Measurements from ENCODE around the gene TESPA1. TPM values are rescaled to one million over a fixed set of nuclear protein-coding genes. Genes with fewer than 3 reads are reported as not detected.

TESPA1 gene
- total RNA-seq, 1 experiment from 2014 or later: not detected

DNA sequence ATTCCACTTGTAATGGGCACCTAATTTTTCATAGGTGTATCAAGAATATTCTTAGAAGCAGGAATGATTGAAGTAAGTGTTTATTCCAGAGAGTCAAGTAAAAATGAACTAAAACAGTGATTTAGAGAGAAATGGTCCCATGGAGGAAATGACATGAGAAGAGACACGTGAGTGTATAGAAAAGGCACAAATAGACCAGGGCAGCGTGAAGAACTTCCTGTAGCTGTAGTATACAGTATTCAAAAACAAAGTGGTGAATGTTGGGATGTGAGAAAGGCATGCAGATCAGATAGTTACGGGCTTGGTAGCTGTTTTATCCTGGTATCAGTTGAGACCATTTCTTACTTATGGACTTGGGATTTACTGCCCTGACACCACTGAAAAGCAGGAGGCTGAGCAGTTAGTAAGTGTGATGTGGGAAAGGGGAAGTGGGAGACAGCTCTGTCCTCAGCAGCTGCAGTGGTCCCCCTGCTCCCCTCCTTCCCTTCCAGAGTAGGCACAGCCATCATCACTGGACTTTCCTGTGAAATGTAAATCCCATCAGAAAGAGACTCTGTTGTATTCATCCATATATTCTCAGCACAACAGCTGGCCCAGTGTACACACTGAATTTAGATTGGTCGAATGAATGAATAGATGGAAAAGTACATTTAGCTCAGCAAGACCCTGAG, 16.8 kb upstream of the TESPA1 start:
- CTCF ChIA-PET: no interaction called here
- Mint-ChIP-seq H3K9me3 (ENCODE audit: low read depth, unreplicated experiment) (no peaks in the 10 kb centered on the region), H3K27me3 (ENCODE audit: unreplicated experiment) (peaks cover 94% of the 10 kb centered on the region), H3K4me3 (ENCODE audit: low read depth, unreplicated experiment) (no peak overlapping the region), H3K36me3 (ENCODE audit: insufficient read depth, unreplicated experiment) (no peaks in the 10 kb centered on the region), H3K27ac (ENCODE audit: unreplicated experiment) (no peak overlapping the region), H3K4me1 (ENCODE audit: low read depth, unreplicated experiment) (no peaks in the 10 kb centered on the region)
- DNase-seq: no peak
- BruUV-seq (replicated peaks): no TSS peak
- intact Hi-C loops (cut with micrococcal nuclease; ENCODE audit: unreplicated experiment): no loop called here
- TF ChIP-seq CTCF (IDR thresholded peaks at IDR 0.05; ENCODE audit: unreplicated experiment): no peak

- no peak overlapping the region for H3K4me3 Mint-ChIP-seq (ENCODE audit: low read depth, unreplicated experiment)
- BruUV-seq (replicated peaks): no TSS peak
- TF ChIP-seq CTCF (IDR thresholded peaks at IDR 0.05; ENCODE audit: unreplicated experiment): no peak
- H3K27ac Mint-ChIP-seq (ENCODE audit: unreplicated experiment): no peak overlapping the region
- no peaks in the 10 kb centered on the region for H3K36me3 Mint-ChIP-seq (ENCODE audit: insufficient read depth, unreplicated experiment)
- H3K4me1 Mint-ChIP-seq (ENCODE audit: low read depth, unreplicated experiment): no peaks in the 10 kb centered on the region
- intact Hi-C loops (cut with micrococcal nuclease; ENCODE audit: unreplicated experiment): loop anchor here (10.0 kb wide), 1 partner anchor 616 kb away; no protein-coding TSS in a partner anchor
- peaks cover 88% of the 10 kb centered on the region for H3K27me3 Mint-ChIP-seq (ENCODE audit: unreplicated experiment)
- CTCF ChIA-PET: no interaction called here
- no peak for DNase-seq
- no peaks in the 10 kb centered on the region for H3K9me3 Mint-ChIP-seq (ENCODE audit: low read depth, unreplicated experiment)
Measured at GRCh38 chr12:54998958-54999510, 14.5 kb upstream of the TESPA1 start.

DNA sequence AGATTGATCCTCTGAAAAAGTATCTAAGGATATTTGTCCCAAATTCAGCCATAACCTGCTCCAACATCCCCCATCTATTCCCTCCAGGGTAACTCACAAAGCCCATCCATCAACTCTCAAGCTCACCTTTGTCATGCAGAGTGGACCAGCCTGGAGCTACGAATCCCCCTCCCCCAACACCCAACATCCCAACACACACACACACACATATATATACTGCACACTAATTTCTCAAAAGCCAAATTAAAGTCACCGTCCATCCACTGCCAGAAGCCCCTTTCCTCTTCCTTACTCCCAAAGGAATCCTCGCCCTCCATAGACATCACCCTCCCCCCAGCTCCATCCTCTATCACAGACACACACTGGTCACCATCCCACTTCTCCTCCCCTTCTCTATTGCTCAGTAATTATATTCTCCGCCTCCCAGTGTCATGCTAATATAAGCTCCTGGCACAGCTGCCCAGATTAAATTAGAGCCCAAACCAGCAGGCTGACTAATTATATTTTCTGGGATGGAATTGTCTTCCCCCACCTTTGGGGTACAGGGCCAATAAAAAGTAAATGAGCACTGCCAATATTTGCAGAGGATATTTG, 13.5 kb upstream of the TESPA1 start:
- H3K36me3 Mint-ChIP-seq (ENCODE audit: insufficient read depth, unreplicated experiment): no peaks in the 10 kb centered on the region
- H3K27ac Mint-ChIP-seq (ENCODE audit: unreplicated experiment): no peak overlapping the region
- H3K27me3 Mint-ChIP-seq (ENCODE audit: unreplicated experiment): peaks cover 78% of the 10 kb centered on the region
- no peak for DNase-seq
- no peak overlapping the region for H3K4me3 Mint-ChIP-seq (ENCODE audit: low read depth, unreplicated experiment)
- CTCF ChIA-PET: no interaction called here
- intact Hi-C loops (cut with micrococcal nuclease; ENCODE audit: unreplicated experiment): loop anchor here (10.0 kb wide), 1 partner anchor 617 kb away; no protein-coding TSS in a partner anchor
- BruUV-seq (replicated peaks): no TSS peak
- no peaks in the 10 kb centered on the region for H3K9me3 Mint-ChIP-seq (ENCODE audit: low read depth, unreplicated experiment)
- no peak for TF ChIP-seq CTCF (IDR thresholded peaks at IDR 0.05; ENCODE audit: unreplicated experiment)
- H3K4me1 Mint-ChIP-seq (ENCODE audit: low read depth, unreplicated experiment): no peaks in the 10 kb centered on the region

GRCh38 chr12:54996205-54996604, 11.6 kb upstream of the TESPA1 start:
- Mint-ChIP-seq H3K4me1 (ENCODE audit: low read depth, unreplicated experiment) (no peaks in the 10 kb centered on the region), H3K36me3 (ENCODE audit: insufficient read depth, unreplicated experiment) (no peaks in the 10 kb centered on the region), H3K27me3 (ENCODE audit: unreplicated experiment) (peaks cover 67% of the 10 kb centered on the region), H3K4me3 (ENCODE audit: low read depth, unreplicated experiment) (no peak overlapping the region), H3K27ac (ENCODE audit: unreplicated experiment) (no peak overlapping the region), H3K9me3 (ENCODE audit: low read depth, unreplicated experiment) (no peaks in the 10 kb centered on the region)
- no peak for TF ChIP-seq CTCF (IDR thresholded peaks at IDR 0.05; ENCODE audit: unreplicated experiment)
- no TSS peak for BruUV-seq (replicated peaks)
- CTCF ChIA-PET: interaction anchor here (1.6 kb wide), 1 partner anchor 76 kb away, joined by 4 read pairs; no protein-coding TSS in a partner anchor
- intact Hi-C loops (cut with micrococcal nuclease; ENCODE audit: unreplicated experiment): loop anchor here (10.0 kb wide), 1 partner anchor 619 kb away; no protein-coding TSS in a partner anchor
- no peak for DNase-seq
